ENCODE results near the gene KLHL22.

KLHL22 gene

GRCh38 chr22:20444325-20444724, 51.3 kb downstream of the KLHL22 start:
- H3K27ac Mint-ChIP-seq = no peak overlapping the region

GRCh38 chr22:20442485-20443284, 52.9 kb downstream of the KLHL22 start:
- Mint-ChIP-seq H3K27ac (no peak overlapping the region), H3K4me1 (ENCODE audit: low read depth) (peaks cover 7% of the 10 kb centered on the region), H3K36me3 (ENCODE audit: low read depth) (peaks cover 85% of the 10 kb centered on the region), H3K27me3 (peaks cover 22% of the 10 kb centered on the region), H3K9me3 (no peaks in the 10 kb centered on the region), H3K4me3 (no peak overlapping the region)
- intact Hi-C loops (cut with micrococcal nuclease) = no loop called here

More at GRCh38 chr22:20444325-20444724, 51.3 kb downstream of the KLHL22 start:
- no peak overlapping the region for H3K4me3 Mint-ChIP-seq
- peaks cover 7% of the 10 kb centered on the region for H3K27me3 Mint-ChIP-seq
- intact Hi-C loops (cut with micrococcal nuclease) = no loop called here
- no peaks in the 10 kb centered on the region for H3K9me3 Mint-ChIP-seq
- H3K4me1 Mint-ChIP-seq (ENCODE audit: low read depth) = no peaks in the 10 kb centered on the region
- H3K36me3 Mint-ChIP-seq (ENCODE audit: low read depth) = peaks cover 83% of the 10 kb centered on the region

- H3K4me3 Mint-ChIP-seq = no peak overlapping the region
- peaks cover 28% of the 10 kb centered on the region for H3K27me3 Mint-ChIP-seq
- H3K36me3 Mint-ChIP-seq (ENCODE audit: low read depth) = peaks cover 78% of the 10 kb centered on the region
- H3K4me1 Mint-ChIP-seq (ENCODE audit: low read depth) = peaks cover 12% of the 10 kb centered on the region
- no peaks in the 10 kb centered on the region for H3K9me3 Mint-ChIP-seq
- H3K27ac Mint-ChIP-seq = no peak overlapping the region
- intact Hi-C loops (cut with micrococcal nuclease) = no loop called here
Measured at GRCh38 chr22:20441631-20442484, 53.7 kb downstream of the KLHL22 start.

- Mint-ChIP-seq H3K9me3 (no peaks in the 10 kb centered on the region), H3K4me3 (no peak overlapping the region), H3K27ac (no peak overlapping the region), H3K27me3 (peaks cover 34% of the 10 kb centered on the region), H3K4me1 (ENCODE audit: low read depth) (peaks cover 16% of the 10 kb centered on the region), H3K36me3 (ENCODE audit: low read depth) (peaks cover 69% of the 10 kb centered on the region)
- intact Hi-C loops (cut with micrococcal nuclease) = no loop called here
Measured at GRCh38 chr22:20440637-20441591, 54.7 kb downstream of the KLHL22 start.

GRCh38 chr22:20439928-20440575, 55.5 kb downstream of the KLHL22 start:
- Mint-ChIP-seq H3K4me1 (ENCODE audit: low read depth) (peaks cover 16% of the 10 kb centered on the region), H3K36me3 (ENCODE audit: low read depth) (peaks cover 60% of the 10 kb centered on the region), H3K27ac (no peak overlapping the region), H3K27me3 (peaks cover 42% of the 10 kb centered on the region), H3K9me3 (no peaks in the 10 kb centered on the region), H3K4me3 (no peak overlapping the region)
- intact Hi-C loops (cut with micrococcal nuclease) = no loop called here

- peaks cover 55% of the 10 kb centered on the region for H3K36me3 Mint-ChIP-seq (ENCODE audit: low read depth)
- H3K9me3 Mint-ChIP-seq = no peaks in the 10 kb centered on the region
- peaks cover 16% of the 10 kb centered on the region for H3K4me1 Mint-ChIP-seq (ENCODE audit: low read depth)
- intact Hi-C loops (cut with micrococcal nuclease) = no loop called here
- H3K27me3 Mint-ChIP-seq = peaks cover 48% of the 10 kb centered on the region
- no peak overlapping the region for H3K4me3 Mint-ChIP-seq
- no peak overlapping the region for H3K27ac Mint-ChIP-seq
Measured at GRCh38 chr22:20439556-20439927, 56.1 kb downstream of the KLHL22 start.

GRCh38 chr22:20438678-20439492, 56.7 kb downstream of the KLHL22 start:
- peaks cover 54% of the 10 kb centered on the region for H3K27me3 Mint-ChIP-seq

GRCh38 chr22:20438427-20438677, 57.2 kb downstream of the KLHL22 start:
- intact Hi-C loops (cut with micrococcal nuclease) = no loop called here
- Mint-ChIP-seq H3K4me1 (ENCODE audit: low read depth) (peaks cover 16% of the 10 kb centered on the region), H3K36me3 (ENCODE audit: low read depth) (peaks cover 43% of the 10 kb centered on the region), H3K9me3 (no peaks in the 10 kb centered on the region), H3K27ac (no peak overlapping the region), H3K4me3 (no peak overlapping the region), H3K27me3 (peaks cover 59% of the 10 kb centered on the region)

More at GRCh38 chr22:20438678-20439492, 56.7 kb downstream of the KLHL22 start:
- H3K4me1 Mint-ChIP-seq (ENCODE audit: low read depth) = peaks cover 16% of the 10 kb centered on the region
- no peak overlapping the region for H3K27ac Mint-ChIP-seq
- H3K36me3 Mint-ChIP-seq (ENCODE audit: low read depth) = peaks cover 48% of the 10 kb centered on the region
- no peak overlapping the region for H3K4me3 Mint-ChIP-seq
- intact Hi-C loops (cut with micrococcal nuclease) = no loop called here
- no peaks in the 10 kb centered on the region for H3K9me3 Mint-ChIP-seq

- peaks cover 38% of the 10 kb centered on the region for H3K36me3 Mint-ChIP-seq (ENCODE audit: low read depth)
- intact Hi-C loops (cut with micrococcal nuclease) = no loop called here
- H3K4me3 Mint-ChIP-seq = peak within 1 kb of the TSS; percentile 49
- H3K27me3 Mint-ChIP-seq = peaks cover 64% of the 10 kb centered on the region
- H3K4me1 Mint-ChIP-seq (ENCODE audit: low read depth) = peaks cover 16% of the 10 kb centered on the region
- H3K9me3 Mint-ChIP-seq = no peaks in the 10 kb centered on the region
- H3K27ac Mint-ChIP-seq = peak within 1 kb of the TSS; percentile 45
Measured at GRCh38 chr22:20437613-20438426, 57.8 kb downstream of the KLHL22 start, which contains the start of gene SCARF2. TSS of gene SCARF2 (minus strand) at chr22:20437825. CDS start at chr22:20437754, 71 bp downstream.

- H3K27me3 Mint-ChIP-seq = peaks cover 72% of the 10 kb centered on the region
Measured at GRCh38 chr22:20436768-20437612, 58.6 kb downstream of the KLHL22 start.

GRCh38 chr22:20436307-20436767, 59.3 kb downstream of the KLHL22 start:
- Mint-ChIP-seq H3K27me3 (peaks cover 79% of the 10 kb centered on the region), H3K4me1 (ENCODE audit: low read depth) (peaks cover 26% of the 10 kb centered on the region), H3K36me3 (ENCODE audit: low read depth) (peaks cover 23% of the 10 kb centered on the region), H3K4me3 (no peak overlapping the region), H3K9me3 (no peaks in the 10 kb centered on the region), H3K27ac (peak overlapping the region; percentile 45)
- intact Hi-C loops (cut with micrococcal nuclease) = no loop called here

More at GRCh38 chr22:20436768-20437612, 58.6 kb downstream of the KLHL22 start:
- H3K27ac Mint-ChIP-seq = peak overlapping the region; percentile 45
- H3K36me3 Mint-ChIP-seq (ENCODE audit: low read depth) = peaks cover 29% of the 10 kb centered on the region
- H3K4me1 Mint-ChIP-seq (ENCODE audit: low read depth) = peaks cover 20% of the 10 kb centered on the region
- intact Hi-C loops (cut with micrococcal nuclease) = no loop called here
- no peaks in the 10 kb centered on the region for H3K9me3 Mint-ChIP-seq
- H3K4me3 Mint-ChIP-seq = peak overlapping the region; percentile 49

Data from dendritic cell treated with granulocyte-macrophage colony-stimulating factor and Interleukin-4, amounts not matched to agents 40 ng/mL and 50 ng/mL, for 4 days (primary cell).